Lower leg skin (tissue), 4 donors: ENCODE results near the gene ZKSCAN2. TPM values are rescaled to one million over a fixed set of nuclear protein-coding genes. Genes with fewer than 3 reads are reported as not detected.

Experiments used
- DNase-seq, 2 donors: peaks; one replicate each; pipeline ENCODE4 v3.0.0-alpha.2; 2019; ENCODE audit warnings: low spot score in 2 of 2
- H3K4me3 ChIP-seq: fragments of 200-600 bp; sonication (generic); 2 replicates; pipeline ENCODE4 v1.5.1; 2017; ENCODE audit warnings: mild to moderate bottlenecking, low read depth; ENCODE audit not compliant: poor library complexity, severe bottlenecking
- POLR2A ChIP-seq, 2 donors: fragments of 450-650 bp; IDR thresholded peaks; one replicate each; pipeline ENCODE4 v1.6.1; 2016 to 2017; ENCODE audit warnings: antibody characterized with exemption in 2 of 2, mild to moderate bottlenecking in 1 of 2, moderate library complexity in 1 of 2
- WGBS, 2 donors: methylation state at CpG; one replicate each; pipeline ENCODE4 v1.1.5; 2018; 5-methylcytosine and 5-hydroxymethylcytosine counted together
- intact Hi-C: fragments of 100-400 bp; cut with DNase I; formaldehyde crosslinking; loops from one replicate; pipeline ENCODE4 v1.15.0; 2023; ENCODE audit warnings: low total_unique reads
- total RNA-seq, 4 donors: library from RNA; depleted of rRNA; stranded (reverse); fragments of >200 nt; gene quantifications; one replicate each; pipeline ENCODE4 v1.1.0, GENCODE V29; 2016
- TF ChIP-seq, protein P1 (sequence below), 3 donors: fragments of 450-650 bp; IDR thresholded peaks; one replicate each; pipeline ENCODE4 v1.5.1; 2016; ENCODE audit warnings: antibody characterized with exemption in 3 of 3, mild to moderate bottlenecking in 3 of 3, moderate library complexity in 2 of 3

Gene ZKSCAN2
- total RNA-seq, 4 donors from 2014 or later = 0.76 to 2.4 (median 1.6) TPM

DNA sequence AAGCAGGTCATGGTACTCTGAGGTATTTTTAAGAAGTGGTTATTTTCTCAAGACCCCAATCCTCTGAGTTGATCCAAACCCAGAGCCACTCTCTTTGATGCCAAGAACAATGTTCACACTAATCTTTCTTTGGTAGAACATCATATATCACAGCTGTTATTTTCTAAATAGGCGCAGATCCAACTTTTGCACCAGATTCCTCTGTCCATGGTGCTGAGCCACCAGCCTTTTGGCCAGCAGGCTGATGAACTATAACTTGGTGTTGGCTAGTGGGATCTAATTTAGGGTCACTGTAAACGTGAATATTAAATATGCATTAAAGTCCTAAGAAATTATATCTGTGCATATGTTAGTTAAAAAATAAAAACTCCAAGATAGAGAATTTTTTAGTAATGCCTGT is 7.0 kb upstream of the ZKSCAN2 start:
- WGBS, 2 donors = 84 to 87% methylated on average over 2 of the region's 2 CpGs
- intact Hi-C loops = no loop called here
- no peak overlapping the region for H3K4me3 ChIP-seq
- DNase-seq = no peak
- TF ChIP-seq POLR2A (IDR thresholded peaks at IDR 0.05) = no peak
- TF ChIP-seq, protein P1, sequence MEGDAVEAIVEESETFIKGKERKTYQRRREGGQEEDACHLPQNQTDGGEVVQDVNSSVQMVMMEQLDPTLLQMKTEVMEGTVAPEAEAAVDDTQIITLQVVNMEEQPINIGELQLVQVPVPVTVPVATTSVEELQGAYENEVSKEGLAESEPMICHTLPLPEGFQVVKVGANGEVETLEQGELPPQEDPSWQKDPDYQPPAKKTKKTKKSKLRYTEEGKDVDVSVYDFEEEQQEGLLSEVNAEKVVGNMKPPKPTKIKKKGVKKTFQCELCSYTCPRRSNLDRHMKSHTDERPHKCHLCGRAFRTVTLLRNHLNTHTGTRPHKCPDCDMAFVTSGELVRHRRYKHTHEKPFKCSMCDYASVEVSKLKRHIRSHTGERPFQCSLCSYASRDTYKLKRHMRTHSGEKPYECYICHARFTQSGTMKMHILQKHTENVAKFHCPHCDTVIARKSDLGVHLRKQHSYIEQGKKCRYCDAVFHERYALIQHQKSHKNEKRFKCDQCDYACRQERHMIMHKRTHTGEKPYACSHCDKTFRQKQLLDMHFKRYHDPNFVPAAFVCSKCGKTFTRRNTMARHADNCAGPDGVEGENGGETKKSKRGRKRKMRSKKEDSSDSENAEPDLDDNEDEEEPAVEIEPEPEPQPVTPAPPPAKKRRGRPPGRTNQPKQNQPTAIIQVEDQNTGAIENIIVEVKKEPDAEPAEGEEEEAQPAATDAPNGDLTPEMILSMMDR (IDR thresholded peaks at IDR 0.05) = no peak

DNA sequence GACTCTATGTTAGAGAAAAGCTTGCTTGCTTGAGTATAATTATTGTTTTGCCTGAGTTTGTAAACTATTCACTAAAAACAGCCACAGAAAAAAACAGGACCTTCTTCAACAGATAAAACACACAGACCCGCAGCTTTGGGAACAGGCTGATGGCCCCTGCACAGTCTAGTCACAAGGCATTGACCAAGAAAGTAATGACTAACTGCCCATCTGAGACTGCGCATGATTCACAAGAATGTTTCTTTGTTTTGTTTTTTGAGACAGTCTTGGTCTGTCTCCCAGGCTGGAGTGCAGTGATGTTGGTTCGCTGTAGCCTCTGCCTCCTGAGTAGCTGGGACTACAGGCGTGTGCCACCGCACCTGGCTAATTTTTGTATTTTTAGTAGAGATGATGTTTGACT is 2.8 kb upstream of the ZKSCAN2 start:
- H3K4me3 ChIP-seq = no peak overlapping the region
- 84 to 88% methylated on average over 5 of the region's 5 CpGs for WGBS, 2 donors
- intact Hi-C loops = no loop called here
- no peak for DNase-seq
- TF ChIP-seq POLR2A (IDR thresholded peaks at IDR 0.05) = no peak
- TF ChIP-seq, protein P1 (IDR thresholded peaks at IDR 0.05) = no peak

DNA sequence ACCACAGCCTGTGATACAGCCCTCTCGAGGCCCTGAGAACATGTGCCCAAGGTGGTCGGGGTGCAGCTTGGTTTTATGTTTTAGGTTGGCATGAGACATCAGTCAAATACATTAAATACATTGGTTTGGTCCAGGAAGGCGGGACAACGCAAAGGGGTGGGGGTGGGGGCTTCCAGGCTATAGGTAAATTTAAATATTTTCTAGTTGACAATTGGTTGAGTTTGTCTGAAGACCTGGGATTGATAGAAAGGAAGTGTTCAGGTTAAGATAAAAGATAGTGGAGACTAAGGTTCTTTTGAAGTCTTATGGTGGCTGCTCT is 1.2 kb upstream of the ZKSCAN2 start:
- no peak for TF ChIP-seq POLR2A (IDR thresholded peaks at IDR 0.05)
- TF ChIP-seq, protein P1 (IDR thresholded peaks at IDR 0.05) = no peak
- 35 to 43% methylated on average over 4 of the region's 4 CpGs for WGBS, 2 donors
- DNase-seq = no peak
- H3K4me3 ChIP-seq = no peak overlapping the region
- intact Hi-C loops = no loop called here

DNA sequence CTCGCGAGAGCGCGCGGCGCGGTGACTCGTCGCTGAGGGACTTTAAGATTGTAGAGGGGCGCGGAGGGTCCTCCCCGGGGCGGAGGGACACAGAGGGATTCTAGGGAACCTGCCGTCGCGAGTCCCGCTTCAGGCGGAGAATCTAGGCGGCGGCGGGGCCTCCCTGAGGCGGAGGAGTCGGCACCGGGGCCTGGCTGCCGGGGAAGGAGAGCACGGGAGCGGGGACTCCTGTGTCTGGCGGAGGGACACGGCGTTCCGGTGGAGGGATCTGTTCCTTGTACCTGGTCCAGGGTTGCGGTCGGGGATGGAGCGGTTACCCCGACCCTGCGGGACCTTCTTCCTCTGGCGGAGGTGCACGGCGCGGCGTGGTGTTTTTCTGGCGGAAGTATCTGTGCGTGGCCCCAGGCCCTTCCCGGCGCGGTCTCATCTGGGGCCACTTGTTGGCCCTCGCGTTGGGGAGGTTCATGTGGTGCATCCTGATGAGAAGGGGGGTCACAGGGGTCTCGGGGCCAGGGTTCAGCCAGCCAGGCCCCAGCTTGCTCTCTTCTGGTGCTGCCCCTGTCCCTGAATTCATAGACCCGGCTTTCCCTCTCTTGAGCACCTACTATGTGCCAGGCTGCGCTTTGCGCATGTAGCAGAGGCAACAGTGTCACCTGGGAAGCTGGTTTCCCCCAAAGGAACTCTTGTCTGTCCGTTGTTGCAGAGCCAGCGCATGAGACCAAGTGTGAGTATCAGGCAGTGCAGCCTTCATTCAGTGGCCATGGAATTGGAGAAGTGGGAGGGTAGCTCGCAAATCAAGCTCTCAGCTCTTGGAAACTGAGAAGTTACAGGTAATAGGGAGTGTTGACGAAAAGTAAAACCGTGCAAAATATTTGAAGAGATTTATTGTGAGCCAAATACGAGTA is 563 bp upstream of the ZKSCAN2 start:
- peak overlapping the region; percentile 67 for H3K4me3 ChIP-seq
- WGBS, 2 donors = 6 to 7% methylated on average over 34 to 36 of the region's 58 CpGs
- intact Hi-C loops = no loop called here
- TF ChIP-seq, protein P1 (IDR thresholded peaks at IDR 0.05) = peak in 1 of 3 donors; percentile 46
- TF ChIP-seq POLR2A (IDR thresholded peaks at IDR 0.05) = no peak
- peak; percentile 56 to 96 for DNase-seq

DNA sequence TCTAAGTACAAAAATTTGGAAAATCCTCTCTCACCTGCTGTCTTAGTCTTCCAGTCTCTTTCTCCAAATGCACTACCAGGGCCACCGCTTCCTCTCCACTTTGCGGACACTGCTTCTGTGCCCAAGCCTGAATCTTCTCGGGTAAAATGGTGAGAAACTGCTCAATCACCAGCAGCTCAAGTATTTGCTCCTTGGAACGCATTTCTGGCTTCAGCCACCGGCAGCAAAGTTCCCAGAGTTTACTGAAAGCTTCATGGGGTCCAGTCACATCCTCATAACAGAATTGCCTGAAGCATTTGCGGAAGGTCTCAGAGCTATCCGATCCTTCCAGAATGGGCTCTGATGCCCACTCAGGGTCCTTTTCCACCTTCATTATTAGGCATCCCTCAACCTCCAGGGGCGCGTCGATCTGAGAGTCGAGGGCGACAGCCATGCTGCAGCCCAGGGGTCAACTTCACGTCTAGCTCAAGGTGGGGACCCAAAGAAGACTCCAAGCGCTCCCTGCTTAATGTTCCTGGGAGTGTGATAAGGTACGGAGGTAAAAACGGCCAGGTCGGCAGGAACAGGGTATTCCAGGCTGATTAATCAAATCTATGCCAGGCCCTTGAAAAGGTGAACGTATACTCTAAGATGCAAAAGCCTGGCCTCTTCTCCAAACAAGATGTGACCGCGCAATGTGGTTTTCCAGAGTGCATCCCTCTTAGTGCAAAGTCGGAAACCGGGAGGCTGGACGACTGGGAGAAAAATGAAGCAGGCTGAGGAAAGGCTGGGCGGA is 763 bp downstream of the ZKSCAN2 start:
- 1 to 2% methylated on average over 24 of the region's 24 CpGs for WGBS, 2 donors
- peak in 1 of 2 donors; percentile 15 for DNase-seq
- intact Hi-C loops = no loop called here
- no peak for TF ChIP-seq POLR2A (IDR thresholded peaks at IDR 0.05)
- TF ChIP-seq, protein P1 (IDR thresholded peaks at IDR 0.05) = no peak
- H3K4me3 ChIP-seq = peak overlapping the region; percentile 67
